HG02870 (cell line): Measurements from ENCODE around the gene MTF2.
"Not testable (repeated sequence)": the region's sequence is repeated elsewhere in the genome, so short reads cannot be mapped to it uniquely, and the experiment has no call there.

Source experiments
- ATAC-seq: cut with Tn5 transposase; IDR thresholded peaks from one replicate; pipeline ENCODE4 v1.9.1; 2021; ENCODE audit warnings: mild to moderate bottlenecking, moderate library complexity; ENCODE audit not compliant: unreplicated experiment

The MTF2 gene

DNA sequence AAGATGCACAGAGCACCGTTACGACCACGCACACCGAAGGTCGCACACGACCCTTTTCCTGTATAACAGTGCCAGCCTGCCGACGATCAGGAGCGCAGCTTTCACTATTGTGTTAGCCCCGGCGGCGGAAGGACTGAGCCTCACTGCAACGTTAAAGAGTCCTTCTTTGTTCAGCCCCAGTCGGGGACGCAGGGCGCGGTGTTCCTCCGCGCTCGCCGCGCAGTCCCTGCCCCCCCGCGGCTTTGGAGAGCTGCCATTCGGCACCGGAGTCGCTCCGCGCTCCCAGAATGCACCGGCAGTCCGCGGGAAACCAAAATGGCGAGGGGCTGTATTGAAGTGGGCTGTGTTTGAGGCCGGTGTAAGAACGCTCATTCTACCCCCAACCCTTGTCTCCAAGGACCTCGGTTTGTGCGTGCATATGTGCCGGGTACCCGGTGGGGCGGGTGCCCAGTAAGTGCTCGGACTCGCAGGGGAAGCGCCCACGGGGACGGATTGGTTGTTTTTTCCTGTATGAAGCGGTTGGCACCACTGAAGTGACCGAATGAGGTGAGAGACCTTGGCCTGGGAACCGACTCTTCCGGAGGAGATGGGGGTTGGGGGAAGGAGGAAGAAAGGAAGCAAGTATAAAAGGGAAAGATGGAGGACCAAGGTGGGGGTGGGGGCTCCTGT is at the start of gene MTF2:
MTF2 (plus strand) TSS at position 298 of the 669 bp plus-strand sequence; CDS start at position 542, 244 bp downstream.
- peak; percentile 74 for ATAC-seq

- no peak for ATAC-seq
Measured at GRCh38 chr1:93029317-93029716, 49.8 kb upstream of the MTF2 start.

- ATAC-seq: not testable (repeated sequence)
Measured at GRCh38 chr1:93030191-93030590, 48.9 kb upstream of the MTF2 start.

- no peak for ATAC-seq
Measured at GRCh38 chr1:93031711-93032110, 47.4 kb upstream of the MTF2 start.

DNA sequence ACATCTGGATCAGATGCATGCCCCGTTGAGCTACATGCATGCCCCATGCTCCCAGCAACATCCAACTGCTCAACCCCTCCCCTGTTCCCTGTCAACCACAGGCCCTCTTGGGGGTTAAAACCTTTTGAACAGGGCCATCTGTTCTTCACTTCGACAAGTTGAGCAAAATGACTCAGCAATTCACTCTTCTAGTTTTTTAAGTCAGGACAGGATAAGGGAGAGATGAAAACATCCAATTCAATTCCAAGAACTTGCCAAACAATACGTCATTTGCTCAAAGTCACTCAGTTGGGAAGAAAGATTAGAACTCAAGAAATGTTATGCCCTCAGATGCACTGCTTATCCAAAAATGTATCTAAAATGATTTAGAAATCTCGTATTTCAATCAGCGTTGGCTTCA is 46.1 kb upstream of the MTF2 start:
- ATAC-seq: peak; percentile 52

DNA sequence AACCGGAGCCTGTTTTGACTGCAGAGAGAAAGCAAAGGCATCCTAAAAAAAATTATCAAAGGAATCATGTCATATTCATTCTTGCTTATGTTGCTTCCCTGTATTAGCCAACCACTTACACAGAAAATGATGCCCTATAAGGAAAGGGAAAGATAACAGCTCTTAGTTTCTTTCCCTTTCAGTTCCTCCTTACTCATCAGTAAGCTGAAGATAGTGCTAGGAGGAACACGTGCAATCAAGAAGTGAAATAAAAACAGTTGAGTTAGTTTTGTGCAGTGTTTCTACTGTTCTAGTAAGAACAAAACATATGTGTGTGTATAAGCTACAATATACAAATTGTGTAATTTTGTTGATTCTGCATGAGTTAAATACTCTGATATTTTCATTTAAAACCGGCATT is 45.3 kb upstream of the MTF2 start:
- ATAC-seq: peak; percentile 80

DNA sequence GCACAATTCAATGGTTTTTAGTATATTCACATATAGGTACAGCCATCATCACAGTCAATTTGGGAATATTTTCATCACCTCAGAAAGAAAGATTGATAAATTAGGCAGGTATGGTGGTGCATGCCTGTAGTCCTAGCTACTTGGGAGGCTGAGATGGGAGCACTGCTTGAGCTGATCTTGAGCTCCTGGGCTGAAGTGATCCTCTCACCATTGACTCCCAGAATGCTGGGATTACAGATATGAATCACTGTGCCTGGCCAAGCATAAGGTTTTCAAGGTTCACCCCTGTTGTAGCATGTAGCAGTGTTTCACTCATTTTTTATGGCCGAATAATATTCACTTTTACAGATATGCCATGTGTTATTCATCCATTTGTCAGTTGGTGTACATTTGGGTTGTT is 44.7 kb upstream of the MTF2 start:
- ATAC-seq: no peak

DNA sequence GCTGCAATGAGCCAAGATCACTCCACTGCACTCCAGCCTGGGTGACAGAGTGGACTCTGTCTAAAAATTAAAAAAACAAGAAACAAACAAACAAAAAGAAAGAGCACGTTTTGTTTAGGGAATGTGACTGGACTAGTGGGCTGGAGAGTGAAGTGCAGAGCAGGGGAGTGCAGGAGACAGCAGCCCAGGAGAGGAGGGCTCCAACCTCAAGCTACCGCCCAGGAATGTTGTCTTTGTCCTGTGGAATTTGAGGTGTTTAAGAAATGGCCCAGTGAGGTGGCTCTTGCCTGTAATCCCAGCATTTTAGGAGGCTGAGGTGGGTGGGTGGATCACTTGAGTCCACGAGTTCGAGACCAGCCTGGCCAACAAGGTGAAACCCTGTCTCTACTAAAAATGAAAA is 42.4 kb upstream of the MTF2 start:
- no peak for ATAC-seq

- peak; percentile 82 for ATAC-seq
Measured at GRCh38 chr1:93042187-93043056, 36.7 kb upstream of the MTF2 start.

- ATAC-seq: no peak
Measured at GRCh38 chr1:93043057-93043557, 36.0 kb upstream of the MTF2 start.

- no peak for ATAC-seq
Measured at GRCh38 chr1:93047618-93048017, 31.5 kb upstream of the MTF2 start.

DNA sequence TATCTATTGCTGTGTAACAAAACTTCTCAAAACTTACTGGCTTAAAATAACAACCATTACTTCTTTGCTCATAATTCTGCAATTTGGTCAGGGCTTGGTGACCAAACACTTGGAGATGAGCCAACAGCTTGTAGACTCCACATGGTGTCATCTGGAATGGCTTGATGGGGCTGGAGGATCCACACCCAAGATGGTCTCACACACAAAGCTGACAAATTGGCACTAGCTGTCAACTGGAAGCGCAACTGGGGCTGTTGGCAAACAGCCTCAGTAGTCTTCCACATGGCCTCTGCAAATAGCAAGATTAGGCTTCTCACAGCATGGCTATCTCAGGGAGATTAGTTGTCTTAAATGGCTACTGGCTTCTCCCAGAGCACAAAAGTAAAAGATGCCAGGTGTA is 27.1 kb upstream of the MTF2 start:
- no peak for ATAC-seq

- no peak for ATAC-seq
Measured at GRCh38 chr1:93056214-93056613, 22.9 kb upstream of the MTF2 start.

DNA sequence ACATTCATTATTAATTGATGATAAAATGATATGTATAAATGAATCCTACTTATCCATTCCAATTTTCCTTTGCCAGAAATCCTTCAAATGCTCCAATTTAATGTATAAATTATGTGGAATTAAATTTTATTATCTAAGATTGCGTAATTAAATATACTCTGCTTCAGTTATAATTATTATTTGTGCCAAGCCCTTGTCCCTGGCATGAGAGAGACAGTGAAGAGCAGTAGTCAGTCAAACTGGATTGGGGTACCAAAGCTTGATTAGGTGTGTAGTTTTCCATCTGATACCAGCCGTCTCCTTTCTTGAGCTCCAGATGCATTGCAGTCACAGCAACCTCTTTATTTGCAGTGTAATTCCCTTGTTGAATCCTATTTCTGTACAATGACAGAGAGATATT is 22.4 kb upstream of the MTF2 start:
- no peak for ATAC-seq

DNA sequence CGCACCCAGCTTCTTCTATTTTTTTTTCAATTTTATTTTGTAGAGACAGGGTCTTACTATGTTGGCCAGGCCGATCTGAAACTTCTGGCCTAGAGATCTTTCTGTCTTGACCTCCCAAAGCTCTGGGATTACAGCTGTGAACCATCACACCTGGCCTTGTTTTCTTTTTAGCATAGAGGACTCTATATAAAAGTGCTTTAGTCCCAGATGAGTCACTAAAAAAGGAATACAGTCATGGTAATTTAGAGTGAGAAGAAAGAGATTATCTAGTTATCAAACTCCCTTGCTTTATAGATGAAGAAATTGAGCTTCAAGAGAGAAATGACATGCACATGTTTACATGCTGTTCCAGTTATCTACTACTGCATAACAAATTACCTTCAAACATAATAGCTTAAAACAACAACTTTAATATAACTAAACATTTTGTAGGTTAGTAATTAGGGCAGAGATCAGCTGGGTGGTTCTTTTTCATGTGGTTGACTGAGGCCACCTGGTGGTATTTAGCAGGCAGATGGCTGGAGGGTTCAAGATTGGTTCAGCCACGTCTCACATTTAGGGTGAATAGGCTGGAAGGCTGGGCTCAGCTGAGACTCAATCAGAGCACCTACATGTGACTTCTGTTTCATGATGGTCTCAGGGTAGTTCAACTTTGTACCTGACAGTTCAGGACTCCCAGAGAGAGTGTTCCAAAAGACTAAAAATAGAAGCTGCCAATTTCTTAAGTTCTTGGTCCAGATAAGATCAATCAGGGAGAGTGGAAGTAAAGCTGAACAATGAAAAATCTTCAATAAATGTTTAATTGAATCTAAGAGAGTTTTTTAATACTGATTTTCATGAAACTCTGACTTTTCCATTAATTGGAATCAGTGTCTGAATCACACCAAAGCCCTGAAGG is 16.9 kb upstream of the MTF2 start:
- ATAC-seq: no peak

GRCh38 chr1:93076268-93076667 is 2.8 kb upstream of the MTF2 start:
- no peak for ATAC-seq

- no peak for ATAC-seq
Measured at GRCh38 chr1:93078203-93078602, 880 bp upstream of the MTF2 start.

DNA sequence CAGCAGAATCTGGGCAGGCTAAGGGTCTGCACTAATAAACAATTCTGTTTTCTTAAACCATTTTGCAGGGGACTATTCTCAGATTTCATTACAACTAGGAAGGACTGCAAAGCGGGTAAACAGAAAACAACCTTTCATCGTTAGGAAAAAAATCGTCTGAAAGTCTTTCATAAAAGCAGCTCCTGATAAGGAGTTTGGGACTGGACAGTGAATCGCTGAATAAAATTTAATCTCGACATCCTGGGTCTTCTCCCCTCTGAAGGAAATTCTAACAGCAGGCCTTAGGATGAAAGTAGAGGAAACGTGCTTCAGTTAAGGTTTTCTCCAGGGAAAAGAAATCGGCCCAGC is 471 bp upstream of the MTF2 start:
- no peak for ATAC-seq

DNA sequence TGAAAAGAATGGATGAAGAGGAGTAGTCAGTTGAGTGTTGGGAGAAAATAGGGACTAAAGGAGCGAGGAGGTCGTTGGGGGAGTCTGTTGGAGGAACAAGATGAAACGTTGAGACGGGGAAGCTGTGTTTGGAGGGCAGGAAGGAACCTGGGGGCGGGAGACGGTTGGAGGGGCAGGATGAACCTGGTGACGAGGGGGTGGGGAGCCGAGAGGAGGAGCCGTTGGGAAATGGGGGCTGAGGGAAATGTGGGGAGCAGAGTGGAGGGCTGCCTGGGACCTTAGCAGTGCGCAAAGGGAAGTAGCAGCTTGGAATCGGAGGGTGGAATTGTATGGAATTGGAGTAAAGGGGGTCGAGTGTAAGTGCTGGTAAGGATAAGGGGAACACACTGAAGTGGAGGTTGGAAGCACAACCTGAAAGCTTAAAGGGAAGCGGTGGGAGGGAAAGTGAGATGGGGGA is 630 bp downstream of the MTF2 start:
- ATAC-seq: no peak

DNA sequence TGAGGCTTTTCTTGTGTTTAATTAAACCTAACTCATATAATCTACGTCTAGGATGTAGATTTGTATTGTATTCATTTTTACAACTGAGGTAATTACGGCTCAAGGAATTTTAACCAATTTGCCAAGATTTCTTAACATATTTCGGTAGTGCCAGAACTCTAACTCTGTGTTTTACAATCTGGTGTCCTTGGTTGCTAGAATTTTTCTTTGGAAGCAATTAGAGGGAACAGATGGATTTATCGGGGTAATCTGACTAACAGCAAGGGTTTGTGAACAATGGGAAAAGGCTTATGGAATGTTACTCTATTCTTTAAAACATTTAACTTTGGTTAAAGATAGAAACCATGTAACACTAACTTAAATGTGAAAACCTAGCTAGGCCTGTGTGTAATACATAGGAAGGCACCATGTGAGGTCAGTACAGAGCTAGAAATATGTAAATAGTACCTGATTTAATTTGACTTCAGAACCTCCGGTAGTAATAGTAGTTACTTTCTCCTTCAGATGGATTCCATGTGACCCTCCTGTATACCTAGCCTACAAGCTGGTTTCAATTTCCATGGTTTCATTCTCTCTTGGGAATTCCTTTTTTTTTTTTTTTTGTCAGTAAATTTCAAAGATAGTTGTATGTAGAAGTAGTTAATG is 1.2 kb downstream of the MTF2 start:
- peak; percentile 66 for ATAC-seq

DNA sequence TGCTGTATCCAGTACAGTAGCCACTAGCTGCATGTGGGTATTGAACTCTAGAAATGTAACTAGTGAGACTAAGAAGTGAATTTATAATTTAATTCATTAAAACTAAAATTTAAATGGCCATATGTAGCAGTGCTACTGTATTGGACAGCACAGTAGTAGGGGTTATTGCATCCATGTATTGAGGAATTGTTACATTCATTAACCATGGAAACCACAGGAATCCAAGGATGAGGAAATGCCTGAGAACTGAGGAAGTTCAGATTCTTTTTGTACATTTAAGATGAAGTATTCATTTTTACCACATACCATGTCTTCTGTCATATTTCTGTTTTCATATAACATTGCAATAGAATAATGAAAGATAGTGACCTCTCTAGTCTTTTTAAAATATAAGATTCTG is 2.6 kb downstream of the MTF2 start:
- ATAC-seq: no peak
